OCI-LY3 (cell line): ENCODE results near the gene NOL3.

ENCODE experiments used
- H2AFZ ChIP-seq: fragments of 200-600, 300-600 bp; shearing (Covaris generic); 2 replicates; pipeline ENCODE4 v1.6.0; 2014; ENCODE audit warnings: antibody characterized with exemption, low read depth, low read length
- H3K27ac ChIP-seq: fragments of 200-600, 300-600 bp; sonication (generic); 2 replicates; pipeline ENCODE4 v1.5.1; 2014; ENCODE audit warnings: mild to moderate bottlenecking, low read length, moderate library complexity, mixed read lengths
- H3K27me3 ChIP-seq: fragments of 200-600, 300-600 bp; sonication (generic); 2 replicates; pipeline ENCODE4 v1.6.1; 2014; ENCODE audit warnings: low read depth, low read length, mixed read lengths
- H3K36me3 ChIP-seq: fragments of 200-600, 300-600 bp; sonication (generic); replicated peaks from 2 replicates; pipeline ENCODE3; 2014; ENCODE audit warnings: low read depth, low read length, mixed read lengths
- H3K4me1 ChIP-seq: fragments of 300-600, 200-600 bp; sonication (generic); 2 replicates; pipeline ENCODE4 v1.6.1; 2014; ENCODE audit warnings: low read length, mixed read lengths
- H3K4me2 ChIP-seq: fragments of 200-600, 300-600 bp; sonication (generic); 2 replicates; pipeline ENCODE4 v1.6.1; 2014; ENCODE audit warnings: low read length, mixed read lengths
- H3K4me3 ChIP-seq: fragments of 300-600, 200-600 bp; sonication (generic); 2 replicates; pipeline ENCODE4 v1.5.1; 2014; ENCODE audit warnings: antibody characterized with exemption, mild to moderate bottlenecking, low read length, moderate library complexity
- H3K79me2 ChIP-seq: fragments of 300-600, 200-600 bp; shearing (Covaris generic); 2 replicates; pipeline ENCODE4 v1.6.1; 2014; ENCODE audit warnings: mild to moderate bottlenecking, low read length, mixed read lengths
- H3K9ac ChIP-seq: fragments of 300-600, 200-600 bp; shearing (Covaris generic); 2 replicates; pipeline ENCODE4 v1.6.0; 2014; ENCODE audit warnings: mild to moderate bottlenecking, low read length, moderate library complexity
- H3K9me3 ChIP-seq: fragments of 200-600, 300-600 bp; shearing (Covaris generic); 2 replicates; pipeline ENCODE4 v1.6.1; 2014; ENCODE audit warnings: low read length, mixed read lengths; ENCODE audit not compliant: insufficient read depth
- H4K20me1 ChIP-seq: fragments of 200-600, 300-600 bp; sonication (generic); 2 replicates; pipeline ENCODE4 v1.6.1; 2016; ENCODE audit warnings: low read length, mixed read lengths; ENCODE audit not compliant: insufficient read depth
- CTCF ChIP-seq: fragments of 200-600, 300-600 bp; sonication (generic); IDR thresholded peaks from 2 replicates; pipeline ENCODE4 v1.5.1; 2014; ENCODE audit warnings: antibody characterized with exemption, low read length, low read depth
- EZH2phosphoT487 ChIP-seq: fragments of 200-600 bp; shearing (Covaris generic); IDR thresholded peaks from 2 replicates; pipeline ENCODE4 v1.6.1; 2018; ENCODE audit warnings: antibody characterized with exemption, mixed run types, low read depth

Gene NOL3

DNA sequence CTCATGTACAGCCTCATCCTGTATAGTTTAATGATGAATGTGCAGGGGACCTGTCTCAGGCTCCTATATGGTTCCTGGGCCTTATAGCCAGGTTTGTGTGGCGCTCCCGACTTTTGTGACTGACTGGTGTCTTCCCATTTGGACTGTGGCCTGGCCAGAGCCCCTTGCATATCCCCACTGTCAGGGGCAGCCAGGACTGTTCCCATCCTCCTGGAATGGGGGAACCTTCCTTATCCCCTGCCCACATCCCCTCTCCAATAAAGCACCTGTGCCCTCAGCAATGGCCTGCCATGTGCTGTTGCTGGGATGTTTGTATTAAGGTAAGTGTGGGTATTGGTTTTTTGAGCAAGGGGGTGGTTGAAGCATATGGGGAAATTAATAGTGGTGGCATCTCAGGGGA lies 22.1 kb upstream of the NOL3 start:
- Histone ChIP-seq H3K4me2 (no peak overlapping the region), H3K27me3 (no peaks in the 10 kb centered on the region), H3K4me3 (no peak overlapping the region), H3K9me3 (no peaks in the 10 kb centered on the region), H4K20me1 (no peaks in the 10 kb centered on the region), H3K79me2 (no peaks in the 10 kb centered on the region), H3K4me1 (no peaks in the 10 kb centered on the region), H3K36me3 (peaks cover 31% of the 10 kb centered on the region), H3K27ac (no peak overlapping the region), H3K9ac (no peak overlapping the region), H2AFZ (no peak overlapping the region)
- TF ChIP-seq CTCF: no peak
- no peak for TF ChIP-seq EZH2phosphoT487

- H3K79me2 ChIP-seq: no peaks in the 10 kb centered on the region
- H3K4me2 ChIP-seq: no peak overlapping the region
- TF ChIP-seq EZH2phosphoT487 (no peak), CTCF (no peak)
- H3K4me1 ChIP-seq: no peaks in the 10 kb centered on the region
- no peak overlapping the region for H3K27ac ChIP-seq
- H3K36me3 ChIP-seq: peaks cover 28% of the 10 kb centered on the region
- no peak overlapping the region for H3K9ac ChIP-seq
- no peaks in the 10 kb centered on the region for H3K9me3 ChIP-seq
- no peaks in the 10 kb centered on the region for H4K20me1 ChIP-seq
- no peak overlapping the region for H3K4me3 ChIP-seq
- no peaks in the 10 kb centered on the region for H3K27me3 ChIP-seq
- H2AFZ ChIP-seq: no peak overlapping the region
Observed at GRCh38 chr16:67148656-67149275, 21.6 kb upstream of the NOL3 start.

- no peak overlapping the region for H3K9ac ChIP-seq
- no peak overlapping the region for H2AFZ ChIP-seq
- H3K36me3 ChIP-seq: peaks cover 30% of the 10 kb centered on the region
- no peaks in the 10 kb centered on the region for H3K27me3 ChIP-seq
- TF ChIP-seq EZH2phosphoT487: no peak
- no peak for TF ChIP-seq CTCF
- H3K4me2 ChIP-seq: no peak overlapping the region
- no peaks in the 10 kb centered on the region for H3K79me2 ChIP-seq
- H3K4me1 ChIP-seq: no peaks in the 10 kb centered on the region
- H3K4me3 ChIP-seq: no peak overlapping the region
- H3K27ac ChIP-seq: no peak overlapping the region
- H4K20me1 ChIP-seq: no peaks in the 10 kb centered on the region
- H3K9me3 ChIP-seq: no peaks in the 10 kb centered on the region
Observed at GRCh38 chr16:67149276-67150046, 20.9 kb upstream of the NOL3 start.

DNA sequence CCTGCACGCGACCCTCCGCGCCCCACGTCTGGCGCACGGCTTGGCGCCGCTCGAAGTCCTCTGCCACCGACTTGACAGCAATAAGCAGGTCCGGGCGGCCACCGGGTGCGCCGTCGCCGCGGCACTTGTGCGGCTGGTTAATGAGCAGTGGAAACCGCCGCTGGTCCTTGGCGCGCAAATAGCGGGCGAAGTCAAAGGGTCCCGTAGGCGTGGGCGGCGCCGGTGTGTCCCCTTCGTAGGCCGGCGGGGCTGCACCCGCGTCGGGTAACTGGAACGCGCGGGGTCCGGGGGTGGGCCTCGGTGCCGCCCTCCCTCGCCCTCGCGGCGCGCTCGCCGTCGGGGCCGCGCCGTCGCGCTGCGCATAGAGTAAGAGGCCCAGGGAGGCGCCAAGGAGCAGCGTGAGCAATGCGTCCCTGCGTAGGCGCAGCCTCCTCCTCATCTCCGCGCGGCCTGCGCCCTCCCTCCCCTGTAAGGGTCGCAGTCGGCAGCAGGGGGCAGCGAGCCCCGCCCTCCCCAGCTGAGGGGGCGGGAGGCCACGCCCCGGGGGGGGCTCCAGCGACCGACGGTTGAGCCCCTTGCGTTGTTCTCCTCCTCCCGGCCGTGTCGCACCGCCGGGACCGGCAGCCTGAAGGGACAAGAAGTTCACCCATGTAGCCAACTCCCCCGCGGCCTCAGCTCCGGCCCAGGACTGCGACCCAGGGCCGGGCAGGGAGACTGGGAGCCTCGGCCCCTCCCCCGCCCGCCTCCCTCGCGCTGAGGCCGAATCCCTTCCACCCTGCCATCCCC lies 20.1 kb upstream of the NOL3 start:
- no peaks in the 10 kb centered on the region for H4K20me1 ChIP-seq
- no peaks in the 10 kb centered on the region for H3K79me2 ChIP-seq
- no peak for TF ChIP-seq CTCF
- no peak for TF ChIP-seq EZH2phosphoT487
- H3K9me3 ChIP-seq: no peaks in the 10 kb centered on the region
- no peak overlapping the region for H3K27ac ChIP-seq
- peak overlapping the region; percentile 74 for H3K4me3 ChIP-seq
- no peaks in the 10 kb centered on the region for H3K27me3 ChIP-seq
- H3K9ac ChIP-seq: peak overlapping the region; percentile 37
- H3K36me3 ChIP-seq: peaks cover 23% of the 10 kb centered on the region
- no peak overlapping the region for H2AFZ ChIP-seq
- no peaks in the 10 kb centered on the region for H3K4me1 ChIP-seq
- H3K4me2 ChIP-seq: peak overlapping the region; percentile 60
